GM20000 (cell line): ENCODE results near the gene GAPDHS.

Experiments used
- DNase-seq: peaks from one replicate; pipeline ENCODE4 v3.0.0; 2012; ENCODE audit warnings: low spot score
- CTCF ChIP-seq: IDR thresholded peaks from 2 replicates; pipeline ENCODE4 v1.5.1; 2012; ENCODE audit warnings: mild to moderate bottlenecking, control low read depth; ENCODE audit errors: extremely low read depth, missing control alignments

The GAPDHS gene

GRCh38 chr19:35565016-35565856, 32.0 kb downstream of the GAPDHS start:
- no peak for TF ChIP-seq CTCF
- no peak for DNase-seq

GRCh38 chr19:35566738-35567137, 33.5 kb downstream of the GAPDHS start:
- no peak for DNase-seq
- TF ChIP-seq CTCF, result no peak

GRCh38 chr19:35569281-35569781, 36.1 kb downstream of the GAPDHS start:
- no peak for TF ChIP-seq CTCF
- DNase-seq, result no peak

GRCh38 chr19:35571406-35571965, 38.2 kb downstream of the GAPDHS start:
- no peak for DNase-seq
- no peak for TF ChIP-seq CTCF

GRCh38 chr19:35577918-35578317, 44.7 kb downstream of the GAPDHS start:
- DNase-seq, result no peak
- TF ChIP-seq CTCF, result no peak

- DNase-seq, result no peak
Observed at GRCh38 chr19:35578707-35579106, 45.5 kb downstream of the GAPDHS start.

More at GRCh38 chr19:35578707-35579106, 45.5 kb downstream of the GAPDHS start:
- no peak for TF ChIP-seq CTCF
